ENCODE measurements around the gene HOXC6. TPM values are rescaled to one million over a fixed set of nuclear protein-coding genes. Genes with fewer than 3 reads are reported as not detected.

The HOXC6 gene
- total and polyA plus RNA-seq, 2 experiments from 2014 or later: not detected

DNA sequence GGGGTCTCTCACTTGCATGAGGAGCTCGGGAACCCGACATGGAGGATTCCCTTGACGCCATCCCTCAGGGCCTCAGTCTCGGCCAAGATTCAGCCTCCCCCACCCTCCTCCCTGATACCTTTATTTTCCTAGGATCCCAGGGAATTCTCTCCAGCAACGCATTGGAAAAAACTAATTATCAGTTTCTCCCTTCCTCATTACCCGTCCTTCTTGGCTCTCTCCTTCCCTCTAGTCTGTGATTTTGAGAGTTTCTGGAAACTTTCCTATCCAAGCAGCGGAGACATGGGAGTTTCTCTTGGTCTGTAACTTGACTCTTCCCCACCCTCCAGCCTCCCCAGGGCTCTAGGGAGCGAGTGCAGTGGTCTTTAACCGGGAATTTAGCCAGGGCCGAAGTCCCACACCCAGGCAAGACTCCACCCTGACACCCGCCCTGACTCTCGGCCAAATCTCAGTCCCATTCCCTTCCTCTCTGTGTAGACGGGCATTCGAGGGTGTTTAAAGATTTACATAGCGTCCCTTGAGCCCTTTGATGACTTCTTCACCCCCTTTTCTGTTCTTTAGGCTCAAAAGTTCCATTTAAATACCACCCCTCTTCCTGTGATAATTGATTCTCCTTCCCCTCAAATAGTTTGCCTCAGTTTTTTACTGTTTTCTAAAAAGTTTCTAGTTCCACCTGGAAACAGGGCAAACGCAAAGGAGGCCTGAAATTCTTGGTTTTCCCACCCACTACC, 11.3 kb downstream of the HOXC6 start:
- peaks cover 100% of the 10 kb centered on the region for H3K27me3 Mint-ChIP-seq (ENCODE audit: insufficient read depth, low read depth, poor library complexity)
- peaks cover 46% of the 10 kb centered on the region for H4K20me1 ChIP-seq (replicated peaks; ENCODE audit: insufficient read depth)
- H2AFZ ChIP-seq: no peak overlapping the region
- no peak overlapping the region for H3K4me3 Mint-ChIP-seq
- peaks cover 100% of the 10 kb centered on the region for H3K27me3 ChIP-seq (ENCODE audit: insufficient read depth)
- H3K27ac ChIP-seq (ENCODE audit: low read depth): no peak overlapping the region
- no peak overlapping the region for H3K4me2 ChIP-seq
- no peaks in the 10 kb centered on the region; the same call in 2 of the 3 replicates for H3K36me3 Mint-ChIP-seq (ENCODE audit: low read depth)
- ATAC-seq (peak; percentile 50), DNase-seq (ENCODE audit: low spot score) (no peak)
- peaks cover 9% of the 10 kb centered on the region; the same call in 1 of the 2 replicates for H3F3A ChIP-seq (replicated peaks; ENCODE audit: low read depth)
- peaks cover 7% of the 10 kb centered on the region; the same call in 2 of the 3 replicates for H3K9me3 Mint-ChIP-seq
- no peaks in the 10 kb centered on the region for H3K9me2 ChIP-seq (ENCODE audit: insufficient read depth)
- H3K4me3 ChIP-seq: no peak overlapping the region
- peaks cover 13% of the 10 kb centered on the region; the same call in 1 of the 2 replicates for H3K4me1 ChIP-seq (ENCODE audit: insufficient read depth)
- no peaks in the 10 kb centered on the region for H3K36me3 ChIP-seq (ENCODE audit: insufficient read depth)
- no peak overlapping the region for H3K27ac Mint-ChIP-seq
- H3K4me1 Mint-ChIP-seq: peaks cover 12% of the 10 kb centered on the region
- H3K79me2 ChIP-seq (replicated peaks; ENCODE audit: insufficient read depth): no peaks in the 10 kb centered on the region
- TF ChIP-seq ZNF114 (CRISPR knock-in tag; IDR thresholded peaks at IDR 0.05): no peak
- TF ChIP-seq EZH2 (IDR thresholded peaks at IDR 0.05; ENCODE audit: low read depth, unreplicated experiment): peak; percentile 67

DNA sequence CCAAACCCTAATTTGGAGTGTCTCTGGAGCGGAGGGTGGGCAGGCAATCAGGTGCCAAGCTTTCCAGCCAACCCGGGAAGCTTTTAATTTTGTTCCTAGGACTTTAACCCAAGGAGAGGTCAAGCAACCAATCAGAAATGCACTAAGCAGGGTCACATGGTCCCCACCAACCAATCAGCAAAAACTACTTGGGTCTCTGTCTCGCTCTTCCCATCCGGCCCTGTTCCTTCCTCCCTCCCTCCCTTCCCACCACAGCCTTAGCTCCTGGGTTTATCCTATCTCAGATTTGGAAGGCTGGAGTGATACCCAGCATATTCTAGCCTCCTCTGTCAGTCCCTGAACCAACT, 11.9 kb downstream of the HOXC6 start:
- Mint-ChIP-seq H3K27me3 (ENCODE audit: insufficient read depth, low read depth, poor library complexity) (peaks cover 100% of the 10 kb centered on the region), H3K27ac (no peak overlapping the region), H3K4me3 (no peak overlapping the region), H3K9me3 (peaks cover 5% of the 10 kb centered on the region; the same call in 2 of the 3 replicates), H3K4me1 (peaks cover 9% of the 10 kb centered on the region; the same call in 2 of the 3 replicates), H3K36me3 (ENCODE audit: low read depth) (no peaks in the 10 kb centered on the region; the same call in 2 of the 3 replicates)
- ATAC-seq (peak; percentile 33; the same call in 2 of the 3 replicates), DNase-seq (ENCODE audit: low spot score) (no peak)
- H4K20me1 ChIP-seq (replicated peaks; ENCODE audit: insufficient read depth): peaks cover 48% of the 10 kb centered on the region
- H3K27ac ChIP-seq (ENCODE audit: low read depth): no peak overlapping the region
- H3K9me2 ChIP-seq (ENCODE audit: insufficient read depth): no peaks in the 10 kb centered on the region
- no peak overlapping the region for H2AFZ ChIP-seq
- no peak overlapping the region for H3K4me2 ChIP-seq
- H3K4me3 ChIP-seq: no peak overlapping the region
- H3K4me1 ChIP-seq (ENCODE audit: insufficient read depth): peaks cover 8% of the 10 kb centered on the region; the same call in 1 of the 2 replicates
- peaks cover 9% of the 10 kb centered on the region; the same call in 1 of the 2 replicates for H3F3A ChIP-seq (replicated peaks; ENCODE audit: low read depth)
- H3K36me3 ChIP-seq (ENCODE audit: insufficient read depth): no peaks in the 10 kb centered on the region
- no peaks in the 10 kb centered on the region for H3K79me2 ChIP-seq (replicated peaks; ENCODE audit: insufficient read depth)
- H3K27me3 ChIP-seq (ENCODE audit: insufficient read depth): peaks cover 100% of the 10 kb centered on the region
- no peak for TF ChIP-seq STAT1 (IDR thresholded peaks at IDR 0.05; ENCODE audit: unreplicated experiment)
- TF ChIP-seq, protein P1, sequence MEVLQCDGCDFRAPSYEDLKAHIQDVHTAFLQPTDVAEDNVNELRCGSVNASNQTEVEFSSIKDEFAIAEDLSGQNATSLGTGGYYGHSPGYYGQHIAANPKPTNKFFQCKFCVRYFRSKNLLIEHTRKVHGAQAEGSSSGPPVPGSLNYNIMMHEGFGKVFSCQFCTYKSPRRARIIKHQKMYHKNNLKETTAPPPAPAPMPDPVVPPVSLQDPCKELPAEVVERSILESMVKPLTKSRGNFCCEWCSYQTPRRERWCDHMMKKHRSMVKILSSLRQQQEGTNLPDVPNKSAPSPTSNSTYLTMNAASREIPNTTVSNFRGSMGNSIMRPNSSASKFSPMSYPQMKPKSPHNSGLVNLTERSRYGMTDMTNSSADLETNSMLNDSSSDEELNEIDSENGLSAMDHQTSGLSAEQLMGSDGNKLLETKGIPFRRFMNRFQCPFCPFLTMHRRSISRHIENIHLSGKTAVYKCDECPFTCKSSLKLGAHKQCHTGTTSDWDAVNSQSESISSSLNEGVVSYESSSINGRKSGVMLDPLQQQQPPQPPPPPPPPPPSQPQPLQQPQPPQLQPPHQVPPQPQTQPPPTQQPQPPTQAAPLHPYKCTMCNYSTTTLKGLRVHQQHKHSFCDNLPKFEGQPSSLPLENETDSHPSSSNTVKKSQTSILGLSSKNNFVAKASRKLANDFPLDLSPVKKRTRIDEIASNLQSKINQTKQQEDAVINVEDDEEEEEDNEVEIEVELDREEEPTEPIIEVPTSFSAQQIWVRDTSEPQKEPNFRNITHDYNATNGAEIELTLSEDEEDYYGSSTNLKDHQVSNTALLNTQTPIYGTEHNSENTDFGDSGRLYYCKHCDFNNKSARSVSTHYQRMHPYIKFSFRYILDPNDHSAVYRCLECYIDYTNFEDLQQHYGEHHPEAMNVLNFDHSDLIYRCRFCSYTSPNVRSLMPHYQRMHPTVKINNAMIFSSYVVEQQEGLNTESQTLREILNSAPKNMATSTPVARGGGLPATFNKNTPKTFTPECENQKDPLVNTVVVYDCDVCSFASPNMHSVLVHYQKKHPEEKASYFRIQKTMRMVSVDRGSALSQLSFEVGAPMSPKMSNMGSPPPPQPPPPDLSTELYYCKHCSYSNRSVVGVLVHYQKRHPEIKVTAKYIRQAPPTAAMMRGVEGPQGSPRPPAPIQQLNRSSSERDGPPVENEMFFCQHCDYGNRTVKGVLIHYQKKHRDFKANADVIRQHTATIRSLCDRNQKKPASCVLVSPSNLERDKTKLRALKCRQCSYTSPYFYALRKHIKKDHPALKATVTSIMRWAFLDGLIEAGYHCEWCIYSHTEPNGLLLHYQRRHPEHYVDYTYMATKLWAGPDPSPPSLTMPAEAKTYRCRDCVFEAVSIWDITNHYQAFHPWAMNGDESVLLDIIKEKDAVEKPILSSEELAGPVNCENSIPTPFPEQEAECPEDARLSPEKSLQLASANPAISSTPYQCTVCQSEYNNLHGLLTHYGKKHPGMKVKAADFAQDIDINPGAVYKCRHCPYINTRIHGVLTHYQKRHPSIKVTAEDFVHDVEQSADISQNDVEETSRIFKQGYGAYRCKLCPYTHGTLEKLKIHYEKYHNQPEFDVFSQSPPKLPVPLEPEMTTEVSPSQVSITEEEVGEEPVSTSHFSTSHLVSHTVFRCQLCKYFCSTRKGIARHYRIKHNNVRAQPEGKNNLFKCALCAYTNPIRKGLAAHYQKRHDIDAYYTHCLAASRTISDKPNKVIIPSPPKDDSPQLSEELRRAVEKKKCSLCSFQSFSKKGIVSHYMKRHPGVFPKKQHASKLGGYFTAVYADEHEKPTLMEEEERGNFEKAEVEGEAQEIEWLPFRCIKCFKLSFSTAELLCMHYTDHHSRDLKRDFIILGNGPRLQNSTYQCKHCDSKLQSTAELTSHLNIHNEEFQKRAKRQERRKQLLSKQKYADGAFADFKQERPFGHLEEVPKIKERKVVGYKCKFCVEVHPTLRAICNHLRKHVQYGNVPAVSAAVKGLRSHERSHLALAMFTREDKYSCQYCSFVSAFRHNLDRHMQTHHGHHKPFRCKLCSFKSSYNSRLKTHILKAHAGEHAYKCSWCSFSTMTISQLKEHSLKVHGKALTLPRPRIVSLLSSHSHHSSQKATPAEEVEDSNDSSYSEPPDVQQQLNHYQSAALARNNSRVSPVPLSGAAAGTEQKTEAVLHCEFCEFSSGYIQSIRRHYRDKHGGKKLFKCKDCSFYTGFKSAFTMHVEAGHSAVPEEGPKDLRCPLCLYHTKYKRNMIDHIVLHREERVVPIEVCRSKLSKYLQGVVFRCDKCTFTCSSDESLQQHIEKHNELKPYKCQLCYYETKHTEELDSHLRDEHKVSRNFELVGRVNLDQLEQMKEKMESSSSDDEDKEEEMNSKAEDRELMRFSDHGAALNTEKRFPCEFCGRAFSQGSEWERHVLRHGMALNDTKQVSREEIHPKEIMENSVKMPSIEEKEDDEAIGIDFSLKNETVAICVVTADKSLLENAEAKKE (CRISPR knock-in tag; IDR thresholded peaks at IDR 0.05): no peak
- no peak for TF ChIP-seq EZH2phosphoT487 (IDR thresholded peaks at IDR 0.05; ENCODE audit: unreplicated experiment)
- TF ChIP-seq, protein P2, sequence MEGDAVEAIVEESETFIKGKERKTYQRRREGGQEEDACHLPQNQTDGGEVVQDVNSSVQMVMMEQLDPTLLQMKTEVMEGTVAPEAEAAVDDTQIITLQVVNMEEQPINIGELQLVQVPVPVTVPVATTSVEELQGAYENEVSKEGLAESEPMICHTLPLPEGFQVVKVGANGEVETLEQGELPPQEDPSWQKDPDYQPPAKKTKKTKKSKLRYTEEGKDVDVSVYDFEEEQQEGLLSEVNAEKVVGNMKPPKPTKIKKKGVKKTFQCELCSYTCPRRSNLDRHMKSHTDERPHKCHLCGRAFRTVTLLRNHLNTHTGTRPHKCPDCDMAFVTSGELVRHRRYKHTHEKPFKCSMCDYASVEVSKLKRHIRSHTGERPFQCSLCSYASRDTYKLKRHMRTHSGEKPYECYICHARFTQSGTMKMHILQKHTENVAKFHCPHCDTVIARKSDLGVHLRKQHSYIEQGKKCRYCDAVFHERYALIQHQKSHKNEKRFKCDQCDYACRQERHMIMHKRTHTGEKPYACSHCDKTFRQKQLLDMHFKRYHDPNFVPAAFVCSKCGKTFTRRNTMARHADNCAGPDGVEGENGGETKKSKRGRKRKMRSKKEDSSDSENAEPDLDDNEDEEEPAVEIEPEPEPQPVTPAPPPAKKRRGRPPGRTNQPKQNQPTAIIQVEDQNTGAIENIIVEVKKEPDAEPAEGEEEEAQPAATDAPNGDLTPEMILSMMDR (conservative IDR thresholded peaks at IDR 0.05; ENCODE audit: low read depth in 2 of 2): no peak
- TF ChIP-seq ZNF331 (CRISPR knock-in tag; IDR thresholded peaks at IDR 0.05; ENCODE audit: low read depth): no peak
- no peak for TF ChIP-seq JUNB (IDR thresholded peaks at IDR 0.05; ENCODE audit: unreplicated experiment)
- TF ChIP-seq, protein P3, sequence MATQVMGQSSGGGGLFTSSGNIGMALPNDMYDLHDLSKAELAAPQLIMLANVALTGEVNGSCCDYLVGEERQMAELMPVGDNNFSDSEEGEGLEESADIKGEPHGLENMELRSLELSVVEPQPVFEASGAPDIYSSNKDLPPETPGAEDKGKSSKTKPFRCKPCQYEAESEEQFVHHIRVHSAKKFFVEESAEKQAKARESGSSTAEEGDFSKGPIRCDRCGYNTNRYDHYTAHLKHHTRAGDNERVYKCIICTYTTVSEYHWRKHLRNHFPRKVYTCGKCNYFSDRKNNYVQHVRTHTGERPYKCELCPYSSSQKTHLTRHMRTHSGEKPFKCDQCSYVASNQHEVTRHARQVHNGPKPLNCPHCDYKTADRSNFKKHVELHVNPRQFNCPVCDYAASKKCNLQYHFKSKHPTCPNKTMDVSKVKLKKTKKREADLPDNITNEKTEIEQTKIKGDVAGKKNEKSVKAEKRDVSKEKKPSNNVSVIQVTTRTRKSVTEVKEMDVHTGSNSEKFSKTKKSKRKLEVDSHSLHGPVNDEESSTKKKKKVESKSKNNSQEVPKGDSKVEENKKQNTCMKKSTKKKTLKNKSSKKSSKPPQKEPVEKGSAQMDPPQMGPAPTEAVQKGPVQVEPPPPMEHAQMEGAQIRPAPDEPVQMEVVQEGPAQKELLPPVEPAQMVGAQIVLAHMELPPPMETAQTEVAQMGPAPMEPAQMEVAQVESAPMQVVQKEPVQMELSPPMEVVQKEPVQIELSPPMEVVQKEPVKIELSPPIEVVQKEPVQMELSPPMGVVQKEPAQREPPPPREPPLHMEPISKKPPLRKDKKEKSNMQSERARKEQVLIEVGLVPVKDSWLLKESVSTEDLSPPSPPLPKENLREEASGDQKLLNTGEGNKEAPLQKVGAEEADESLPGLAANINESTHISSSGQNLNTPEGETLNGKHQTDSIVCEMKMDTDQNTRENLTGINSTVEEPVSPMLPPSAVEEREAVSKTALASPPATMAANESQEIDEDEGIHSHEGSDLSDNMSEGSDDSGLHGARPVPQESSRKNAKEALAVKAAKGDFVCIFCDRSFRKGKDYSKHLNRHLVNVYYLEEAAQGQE (IDR thresholded peaks at IDR 0.05; ENCODE audit: unreplicated experiment): no peak

Measured in GM23338 (cell line).